H1 (cell line): ENCODE results near the gene TMEM125. TPM values are rescaled to one million over a fixed set of nuclear protein-coding genes. Genes with fewer than 3 reads are reported as not detected.

Experiments used
- CTCF ChIA-PET: fragments of 300-600 bp; sonication (Branson Sonifier 250); formaldehyde crosslinking; loops from one replicate; lab custom pipeline; 2021; ENCODE audit not compliant: partially characterized antibody; lab: Charles Lee
- POLR2A ChIA-PET: fragments of 300-600 bp; sonication (Branson Sonifier 250); formaldehyde crosslinking; loops from one replicate; lab custom pipeline; 2021; ENCODE audit warnings: inconsistent platforms; ENCODE audit not compliant: partially characterized antibody; lab: Charles Lee
- DNase-seq, 2 experiments: peaks; one replicate each; pipeline versions ENCODE4 v3.0.0 to v3.0.0-alpha.2; 2010 to 2022; ENCODE audit warnings: low spot score in 2 of 2, low read depth in 1 of 2, mixed read lengths in 1 of 2
- FAIRE-seq: peaks from 2 replicates; lab custom pipeline; 2011; peaks lifted over from hg19 to GRCh38; lab: Jason Lieb, UNC
- H2AFZ ChIP-seq: 2 replicates; pipeline ENCODE4 v1.8.1; 2012; ENCODE audit warnings: low read length, inconsistent platforms
- H2AK5ac ChIP-seq: 2 replicates; pipeline ENCODE4 v1.6.1; 2013; ENCODE audit warnings: low read depth, low read length
- H2BK120ac ChIP-seq: replicated peaks from 2 replicates; pipeline ENCODE3; 2013; ENCODE audit warnings: low read depth, low read length, inconsistent platforms
- H2BK12ac ChIP-seq: 2 replicates; pipeline ENCODE4 v1.6.1; 2013; ENCODE audit warnings: low read depth, low read length
- H2BK15ac ChIP-seq: 2 replicates; pipeline ENCODE4 v1.6.1; 2013; ENCODE audit warnings: low read length
- H2BK20ac ChIP-seq: 2 replicates; pipeline ENCODE4 v1.6.1; 2013; ENCODE audit warnings: low read length
- H2BK5ac ChIP-seq: 2 replicates; pipeline ENCODE4 v1.6.1; 2013; ENCODE audit warnings: low read depth, low read length
- H3K14ac ChIP-seq: 2 replicates; pipeline ENCODE4 v1.6.1; 2013; ENCODE audit warnings: inconsistent platforms; ENCODE audit not compliant: insufficient read length
- H3K18ac ChIP-seq: 2 replicates; pipeline ENCODE4 v1.6.1; 2013; ENCODE audit warnings: low read length; ENCODE audit errors: extremely low read depth
- H3K23ac ChIP-seq: 2 replicates; pipeline ENCODE4 v1.6.1; 2013; ENCODE audit warnings: inconsistent platforms; ENCODE audit not compliant: insufficient read length
- H3K23me2 ChIP-seq: 2 replicates; pipeline ENCODE4 v1.6.1; 2013; ENCODE audit warnings: low read depth, low read length
- H3K27ac ChIP-seq: 2 replicates; pipeline ENCODE4 v1.6.1; 2011; ENCODE audit warnings: low read depth, low read length, inconsistent platforms
- H3K27me3 ChIP-seq, 4 experiments: replicated peaks in 1 of 4; 1 replicate in 1 of 4; 2 replicates in 3 of 4; pipeline versions ENCODE4 v1.6.1 to v1.8.1; 2011 to 2013; ENCODE audit warnings: low read length in 3 of 4, mild to moderate bottlenecking in 3 of 4, inconsistent platforms in 2 of 4, mixed read lengths in 2 of 4, moderate library complexity in 1 of 4; ENCODE audit not compliant: control insufficient read depth in 3 of 4, insufficient read depth in 3 of 4; ENCODE audit errors: extremely low read depth in 1 of 4
- H3K36me3 ChIP-seq, 4 experiments: 2 replicates each; pipeline versions ENCODE4 v1.6.1 to v1.8.1; 2011 to 2013; ENCODE audit warnings: mild to moderate bottlenecking in 4 of 4, low read length in 3 of 4, moderate library complexity in 2 of 4, control low read depth in 1 of 4, inconsistent platforms in 1 of 4; ENCODE audit not compliant: insufficient read depth in 4 of 4, control insufficient read depth in 2 of 4
- H3K4ac ChIP-seq: replicated peaks from 2 replicates; pipeline ENCODE3; 2013; ENCODE audit warnings: low read length, low read depth, mixed read lengths, inconsistent platforms; ENCODE audit not compliant: insufficient read length
- H3K4me1 ChIP-seq, 4 experiments: replicated peaks in 1 of 4; 1 replicate in 1 of 4; 2 replicates in 3 of 4; pipeline versions ENCODE4 v1.6.1 to v1.8.1; 2011 to 2013; ENCODE audit warnings: low read length in 3 of 4, inconsistent platforms in 2 of 4, mixed read lengths in 1 of 4; ENCODE audit not compliant: insufficient read depth in 4 of 4, control insufficient read depth in 3 of 4
- H3K4me2 ChIP-seq, 2 experiments: 2 replicates each; pipeline versions ENCODE4 v1.6.1 to v1.8.1; 2011 to 2013; ENCODE audit warnings: low read depth in 2 of 2, low read length in 2 of 2, control low read depth in 1 of 2, inconsistent platforms in 1 of 2, mild to moderate bottlenecking in 1 of 2; ENCODE audit not compliant: insufficient read depth in 1 of 2
- H3K4me3 ChIP-seq, 4 experiments: fragments of 200-600, 300-600 bp in 1 of 4; sonication (generic), shearing (Covaris generic), sonication (Bioruptor Twin) in 1 of 4; 2 replicates each; pipeline versions ENCODE4 v1.5.1 to v1.8.1; 2011 to 2016; ENCODE audit warnings: low read length in 4 of 4, low read depth in 3 of 4, control low read depth in 2 of 4, inconsistent platforms in 2 of 4, mild to moderate bottlenecking in 2 of 4, mixed read lengths in 1 of 4, moderate library complexity in 1 of 4; ENCODE audit not compliant: insufficient read depth in 2 of 4; ENCODE audit errors: extremely low read depth in 1 of 4
- H3K56ac ChIP-seq: replicated peaks from 2 replicates; pipeline ENCODE3; 2013; ENCODE audit warnings: low read depth, mild to moderate bottlenecking, mixed read lengths, low read length, inconsistent platforms; ENCODE audit not compliant: insufficient read length
- H3K79me1 ChIP-seq: 2 replicates; pipeline ENCODE4 v1.6.1; 2013; ENCODE audit warnings: low read depth, low read length, control low read depth
- H3K79me2 ChIP-seq, 2 experiments: 2 replicates each; pipeline versions ENCODE4 v1.6.1 to v1.8.1; 2012 to 2013; ENCODE audit warnings: low read length in 2 of 2, mild to moderate bottlenecking in 2 of 2, inconsistent platforms in 1 of 2; ENCODE audit not compliant: insufficient read depth in 2 of 2, control insufficient read depth in 1 of 2
- H3K9ac ChIP-seq, 4 experiments: replicated peaks in 1 of 4; 1 replicate in 1 of 4; 2 replicates in 3 of 4; pipeline versions ENCODE4 v1.6.1 to v1.8.1; 2011 to 2013; ENCODE audit warnings: low read depth in 3 of 4, low read length in 3 of 4, control low read depth in 2 of 4, mild to moderate bottlenecking in 2 of 4, moderate library complexity in 2 of 4, inconsistent platforms in 1 of 4; ENCODE audit errors: extremely low read depth in 1 of 4
- H3K9me3 ChIP-seq, 2 experiments: 2 replicates each; pipeline versions ENCODE4 v1.6.1 to v1.8.1; 2012 to 2013; ENCODE audit warnings: mild to moderate bottlenecking in 2 of 2, moderate library complexity in 2 of 2, control low read depth in 1 of 2, inconsistent platforms in 1 of 2, low read depth in 1 of 2, low read length in 1 of 2, mixed read lengths in 1 of 2; ENCODE audit not compliant: insufficient read depth in 2 of 2
- H4K20me1 ChIP-seq, 2 experiments: replicated peaks in 1 of 2; 2 replicates each; pipeline versions ENCODE3 to v1.8.1; 2011 to 2013; ENCODE audit warnings: inconsistent platforms in 2 of 2, low read length in 2 of 2, mild to moderate bottlenecking in 1 of 2; ENCODE audit not compliant: insufficient read depth in 2 of 2, control insufficient read depth in 1 of 2
- H4K5ac ChIP-seq: 2 replicates; pipeline ENCODE4 v1.6.1; 2013; ENCODE audit warnings: low read length, low read depth, mixed read lengths, inconsistent platforms; ENCODE audit not compliant: insufficient read length
- H4K8ac ChIP-seq: 2 replicates; pipeline ENCODE4 v1.8.0; 2013; ENCODE audit warnings: mild to moderate bottlenecking, moderate library complexity, low read length, inconsistent platforms; ENCODE audit not compliant: insufficient read depth; ENCODE audit errors: extremely low read depth
- H4K91ac ChIP-seq: replicated peaks from 2 replicates; pipeline ENCODE3; 2013; ENCODE audit warnings: low read length, mixed read lengths, inconsistent platforms; ENCODE audit not compliant: insufficient read length
- GABPA ChIP-seq: IDR thresholded peaks from 2 replicates; pipeline ENCODE4 v1.6.1; 2011; ENCODE audit warnings: mild to moderate bottlenecking, low read length, moderate library complexity, borderline replicate concordance; ENCODE audit not compliant: insufficient read depth
- HDAC2 ChIP-seq, 2 experiments: fragments of 300-600 bp in 1 of 2; sonication (generic) in 1 of 2; IDR thresholded peaks; 2 replicates each; pipeline ENCODE4 v1.6.1; 2011 to 2012; ENCODE audit warnings: low read depth in 2 of 2, low read length in 2 of 2, mild to moderate bottlenecking in 2 of 2, moderate library complexity in 2 of 2, borderline replicate concordance in 1 of 2, inconsistent platforms in 1 of 2
- NANOG ChIP-seq: IDR thresholded peaks from 2 replicates; pipeline ENCODE4 v1.6.1; 2011; ENCODE audit warnings: low read length, low read depth, mild to moderate bottlenecking, inconsistent platforms; ENCODE audit not compliant: insufficient read depth, poor library complexity, severe bottlenecking
- POLR2AphosphoS5 ChIP-seq: IDR thresholded peaks from 2 replicates; pipeline ENCODE4 v1.6.1; 2011; ENCODE audit warnings: low read depth, low read length
- RNF2 ChIP-seq: fragments of 200-900, 300-1000 bp; sonication (generic); IDR thresholded peaks from 2 replicates; pipeline ENCODE4 v1.7.1; 2016; ENCODE audit warnings: borderline replicate concordance, low read depth, mild to moderate bottlenecking, antibody characterized with exemption, low read length; ENCODE audit not compliant: poor library complexity, severe bottlenecking; ENCODE audit errors: missing control alignments
- SIX5 ChIP-seq: IDR thresholded peaks from 2 replicates; pipeline ENCODE4 v1.6.1; 2011; ENCODE audit warnings: mild to moderate bottlenecking, low read depth, low read length
- USF2 ChIP-seq: IDR thresholded peaks from 2 replicates; pipeline ENCODE4 v1.6.1; 2011; ENCODE audit warnings: low read length, improper control_type of control experiment
- WGBS, 2 experiments: shearing (Covaris generic) in 1 of 2; methylation state at CpG; one replicate each; pipeline versions ENCODE4 v1.1.6 to v1.1.7; 2013 to 2015; ENCODE audit warnings: low lambda C conversion rate in 2 of 2, mixed read lengths in 2 of 2, inconsistent platforms in 1 of 2, low coverage in 1 of 2, missing lambda C conversion rate in 1 of 2; ENCODE audit not compliant: insufficient replicate concordance in 2 of 2, insufficient coverage in 1 of 2, insufficient read length in 1 of 2; ENCODE audit errors: extremely low coverage in 1 of 2, missing lambda C conversion rate in 1 of 2; 5-methylcytosine and 5-hydroxymethylcytosine counted together
- polyA plus RNA-seq, 7 experiments: library from polyadenylated mRNA; depleted of rRNA in 3 of 7; stranded (reverse) in 5 of 7; unstranded in 2 of 7; fragments of >200 nt in 5 of 7; fragments of 200-250 nt in 2 of 7; gene quantifications; 1 replicate in 5 of 7; 2 replicates in 1 of 7; 4 replicates in 1 of 7; pipeline versions ENCODE4 v1.2.1 to v1.2.3, GENCODE V29; 2011 to 2013; ENCODE audit warnings: missing spikeins in 2 of 7, mixed read lengths in 2 of 7
- total RNA-seq: library from RNA; stranded (reverse); fragmentation: NEBNext Ultra II Directional; extraction: Animal tissue kit (Norgen Biotek cat#: 25700); gene quantifications from 2 replicates; pipeline ENCODE4 v1.2.1, GENCODE V29; 2021

Gene TMEM125
- total and polyA plus RNA-seq, 2 of the 8 experiments (the other 6 are each of a cell fraction or from before 2014, with no cell fraction given) = 26.5 to 46.7 TPM

GRCh38 chr1:43302721-43303470, 33.1 kb downstream of the TMEM125 start:
- Histone ChIP-seq H3K9ac (no peak overlapping the region), H2AFZ (no peak overlapping the region), H2BK15ac (no peak overlapping the region), H3K79me1 (no peaks in the 10 kb centered on the region), H2BK120ac (no peak overlapping the region), H4K20me1 (no peaks in the 10 kb centered on the region), H3K79me2 (no peaks in the 10 kb centered on the region), H2BK20ac (no peak overlapping the region), H4K5ac (no peak overlapping the region), H2BK5ac (no peak overlapping the region), H3K18ac (no peak overlapping the region), H2BK12ac (0 out of 2 replicates have a peak overlapping the region, but pooled peaks have one; percentile 50), H3K4me3 (no peak overlapping the region), H3K23ac (no peak overlapping the region), H2AK5ac (0 out of 2 replicates have a peak overlapping the region, but pooled peaks have one; percentile 28), H3K23me2 (no peaks in the 10 kb centered on the region), H3K4me1 (peaks cover 0 to 2% (median 2%) of the 10 kb centered on the region in 4 experiments; a peak in 3 of 7 replicates), H4K91ac (no peak overlapping the region), H3K27me3 (no peaks in the 10 kb centered on the region), H3K4ac (no peak overlapping the region), H3K4me2 (no peak overlapping the region), H3K36me3 (no peaks in the 10 kb centered on the region), H3K56ac (no peak overlapping the region), H3K14ac (no peak overlapping the region), H4K8ac (no peak overlapping the region), H3K9me3 (no peaks in the 10 kb centered on the region), H3K27ac (no peak overlapping the region)
- no peak for DNase-seq
- FAIRE-seq = no peak
- CTCF ChIA-PET = interaction anchor here (1.1 to 3.1 kb wide), 7 partner anchors 14 to 116 kb away, joined by 3 to 12 read pairs (median 4); partner anchors contain the start of gene C1orf210
- POLR2A ChIA-PET = interaction anchor here (0.8 kb wide), 1 partner anchor 87 kb away, joined by 3 read pairs; the partner anchor contains the start of genes MED8 and SZT2
- WGBS, 2 experiments = 85% methylated on average over 7 of the region's 7 CpGs; no CpG with 5 or more reads in 1 of the 2 experiments
- TF ChIP-seq RNF2 = no peak
- no peak for TF ChIP-seq HDAC2 (IDR thresholded peaks at IDR 0.05; ENCODE audit: borderline replicate concordance in 1 of 2, low read depth in 2 of 2, low read length in 2 of 2)
- TF ChIP-seq SIX5 = no peak
- TF ChIP-seq NANOG = no peak
- TF ChIP-seq POLR2AphosphoS5 = no peak
- TF ChIP-seq USF2 = no peak
- no peak for TF ChIP-seq GABPA
